ENCODE data around the gene DIP2C. TPM values are rescaled to one million over a fixed set of nuclear protein-coding genes. Genes with fewer than 3 reads are reported as not detected.
"Not testable (repeated sequence)": the region's sequence is repeated elsewhere in the genome, so short reads cannot be mapped to it uniquely, and the experiment has no call there.

The DIP2C gene
- total RNA-seq, 1 donor from 2014 or later, result 2.5 TPM

- intact Hi-C loops (cut with micrococcal nuclease), result no loop called here
These were observed 268.3 kb downstream of the DIP2C start for GRCh38 chr10:421170-421569.

DNA sequence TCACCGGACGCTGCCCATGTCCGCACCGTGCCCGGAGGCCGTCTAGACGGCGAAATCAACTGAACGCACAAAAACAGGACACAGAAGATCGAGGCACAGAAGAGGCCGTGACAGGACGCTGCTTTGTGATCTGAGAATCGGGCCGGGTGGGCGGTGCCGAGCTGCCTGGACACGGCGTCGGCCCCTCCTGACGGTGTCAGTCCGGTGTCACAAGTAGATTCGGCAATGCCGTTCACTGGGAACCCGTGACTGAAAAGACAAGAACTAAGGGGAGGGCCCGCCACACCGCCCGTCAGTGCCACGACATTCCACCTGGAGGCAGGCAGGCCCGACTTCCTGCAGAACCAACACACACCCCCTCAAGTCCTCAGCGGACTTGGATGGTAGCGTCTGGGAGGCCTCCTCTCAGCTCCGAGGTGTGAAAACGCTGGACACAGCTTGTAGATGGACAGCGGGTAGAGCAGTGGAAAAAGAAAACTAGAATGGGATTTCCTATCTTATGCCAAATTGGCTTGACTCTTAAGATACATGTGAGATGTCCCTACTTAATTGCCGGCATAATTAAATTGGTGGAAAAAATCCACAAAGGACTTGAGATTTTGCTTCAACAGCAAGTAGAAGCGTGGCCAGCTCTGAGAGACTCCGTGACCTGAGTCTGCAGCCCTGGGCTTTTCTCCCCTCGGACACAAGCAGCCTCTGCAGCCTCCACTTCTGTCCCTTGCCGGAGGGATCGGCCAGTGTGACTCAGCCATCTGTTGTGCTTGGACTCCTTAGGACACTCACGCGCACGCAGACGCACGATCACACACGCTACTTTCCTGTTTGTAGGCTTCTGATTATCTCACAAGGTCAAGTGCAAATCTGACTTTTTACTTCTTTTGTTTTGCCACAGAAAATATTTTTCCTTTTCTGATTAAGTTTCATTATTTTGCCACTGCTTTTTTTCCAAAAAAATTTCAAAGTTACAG lies 269.0 kb downstream of the DIP2C start:
- intact Hi-C loops (cut with micrococcal nuclease), result no loop called here

- intact Hi-C loops (cut with micrococcal nuclease), result no loop called here
These were observed 270.6 kb downstream of the DIP2C start for GRCh38 chr10:418894-419293.

DNA sequence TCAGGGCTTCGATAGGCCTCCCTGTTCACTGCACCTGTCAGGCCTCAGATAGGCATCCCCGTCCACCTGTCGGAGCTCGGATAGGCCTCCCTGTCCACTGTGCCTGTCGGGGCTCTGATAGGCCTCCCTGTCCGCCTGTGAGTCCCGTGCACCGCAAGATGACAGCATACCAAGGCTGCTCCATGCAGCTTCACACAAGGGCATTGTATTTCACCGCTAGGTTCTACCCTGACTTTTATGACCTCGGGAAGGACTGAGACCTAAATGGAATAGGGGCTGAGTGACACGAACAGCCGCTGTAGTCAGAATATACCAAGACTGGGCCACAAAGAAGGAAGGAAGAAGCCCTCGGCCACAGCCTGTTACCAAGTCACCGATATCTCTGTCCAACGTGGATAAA lies 271.2 kb downstream of the DIP2C start:
- intact Hi-C loops (cut with micrococcal nuclease), result no loop called here

DNA sequence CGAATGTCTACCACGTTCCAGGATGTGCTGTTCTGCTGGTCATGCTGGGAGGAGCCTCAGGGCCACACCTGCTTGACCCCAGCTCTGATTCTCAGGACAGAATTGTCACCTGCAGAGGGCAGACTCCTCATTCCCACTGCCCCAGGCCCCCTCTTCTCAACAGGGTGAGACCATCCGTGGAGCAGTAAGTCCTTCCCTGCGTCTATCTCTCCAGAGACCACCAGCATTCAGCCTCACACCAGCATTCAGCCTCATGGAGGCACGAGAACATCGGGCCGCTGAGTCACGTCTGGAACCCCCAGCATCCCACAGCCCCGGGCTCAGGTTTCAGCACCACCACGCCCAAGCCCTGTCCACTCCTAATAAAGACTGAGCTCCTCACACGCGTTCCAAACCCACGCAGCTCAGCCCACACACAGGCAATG lies 273.4 kb downstream of the DIP2C start:
- intact Hi-C loops (cut with micrococcal nuclease), result no loop called here

GRCh38 chr10:413662-414071 lies 275.8 kb downstream of the DIP2C start:
- intact Hi-C loops (cut with micrococcal nuclease), result no loop called here

- intact Hi-C loops (cut with micrococcal nuclease), result no loop called here
These were observed 277.4 kb downstream of the DIP2C start for GRCh38 chr10:412109-412508.

DNA sequence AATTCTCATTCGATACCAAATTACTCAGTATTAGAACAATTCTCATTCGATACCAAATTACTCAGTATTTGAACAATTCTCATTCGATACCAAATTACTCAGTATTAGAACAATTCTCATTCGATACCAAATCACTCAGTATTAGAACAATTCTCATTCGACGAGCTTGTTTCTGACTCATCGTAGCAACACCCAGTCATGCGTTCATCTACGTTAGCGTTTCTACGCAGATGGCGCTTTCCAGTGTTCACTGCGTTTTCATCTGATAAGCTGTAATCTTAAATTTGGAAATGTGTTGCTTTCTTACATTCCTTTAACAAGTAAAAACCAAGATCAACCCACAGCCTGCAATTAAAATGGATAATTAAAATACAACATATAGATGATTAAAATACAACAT lies 277.9 kb downstream of the DIP2C start:
- intact Hi-C loops (cut with micrococcal nuclease), result no loop called here

- intact Hi-C loops (cut with micrococcal nuclease), result no loop called here
These were observed 279.9 kb downstream of the DIP2C start for GRCh38 chr10:409408-410040.

DNA sequence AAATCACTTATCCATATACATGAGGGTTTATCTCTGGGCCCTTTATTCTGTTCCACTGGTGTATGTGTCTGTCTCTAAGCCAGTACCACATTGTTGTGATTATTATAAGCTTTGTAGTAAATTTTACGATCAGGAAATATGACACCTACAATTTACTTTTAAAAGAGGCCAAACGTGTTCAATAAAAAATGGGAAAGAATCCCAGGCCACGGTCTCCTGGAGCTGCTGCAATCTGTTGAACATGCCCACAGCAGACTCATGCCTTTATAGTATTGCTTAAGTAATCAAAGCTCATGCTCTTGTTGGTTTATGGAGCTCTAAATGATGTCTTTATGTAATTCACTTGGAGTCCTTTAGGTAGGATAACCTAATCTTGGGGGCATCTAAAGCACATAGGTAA lies 281.2 kb downstream of the DIP2C start:
- intact Hi-C loops (cut with micrococcal nuclease), result no loop called here

DNA sequence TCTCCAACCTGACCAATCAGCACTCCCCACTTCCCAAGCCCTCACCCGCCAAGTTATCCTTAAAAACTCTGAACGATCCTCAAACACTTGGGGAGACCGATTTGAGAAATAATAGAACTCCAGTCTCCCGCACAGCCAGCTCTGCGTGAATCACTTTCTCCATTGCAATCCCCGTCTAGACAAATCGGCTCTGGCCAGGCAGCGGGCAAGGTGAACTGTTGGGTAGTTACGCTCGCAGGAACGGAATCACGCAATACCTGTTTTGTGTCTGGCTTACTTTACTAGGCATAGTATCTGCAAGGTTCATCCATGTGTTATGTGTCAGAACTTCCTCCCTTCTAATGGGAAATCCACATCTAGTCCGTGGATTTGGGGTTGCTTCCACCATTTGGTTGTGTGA lies 282.5 kb downstream of the DIP2C start:
- intact Hi-C loops (cut with micrococcal nuclease), result no loop called here

- intact Hi-C loops (cut with micrococcal nuclease), result no loop called here
These were observed 283.8 kb downstream of the DIP2C start for GRCh38 chr10:405648-406047.

DNA sequence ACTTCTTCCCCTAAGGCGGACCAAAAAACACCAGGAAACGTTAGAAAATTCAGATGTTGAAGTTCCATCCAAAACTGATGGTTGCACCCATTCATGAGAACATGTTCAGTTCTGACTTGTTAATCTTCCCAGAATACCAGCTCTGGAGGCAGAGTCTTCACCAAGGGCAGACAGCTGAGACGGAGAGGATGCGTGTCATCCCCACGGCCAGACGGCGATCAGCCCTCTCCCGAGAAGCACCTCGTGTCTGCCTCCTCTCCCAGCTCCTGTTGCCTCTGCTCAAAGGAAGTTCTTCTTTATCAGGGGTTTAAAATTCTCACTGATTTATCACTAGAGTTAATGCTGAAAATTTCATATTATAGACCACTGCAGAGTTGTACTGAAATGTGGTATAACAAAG lies 284.5 kb downstream of the DIP2C start:
- intact Hi-C loops (cut with micrococcal nuclease), result no loop called here

GRCh38 chr10:404346-404745 lies 285.1 kb downstream of the DIP2C start:
- intact Hi-C loops (cut with micrococcal nuclease), result no loop called here

DNA sequence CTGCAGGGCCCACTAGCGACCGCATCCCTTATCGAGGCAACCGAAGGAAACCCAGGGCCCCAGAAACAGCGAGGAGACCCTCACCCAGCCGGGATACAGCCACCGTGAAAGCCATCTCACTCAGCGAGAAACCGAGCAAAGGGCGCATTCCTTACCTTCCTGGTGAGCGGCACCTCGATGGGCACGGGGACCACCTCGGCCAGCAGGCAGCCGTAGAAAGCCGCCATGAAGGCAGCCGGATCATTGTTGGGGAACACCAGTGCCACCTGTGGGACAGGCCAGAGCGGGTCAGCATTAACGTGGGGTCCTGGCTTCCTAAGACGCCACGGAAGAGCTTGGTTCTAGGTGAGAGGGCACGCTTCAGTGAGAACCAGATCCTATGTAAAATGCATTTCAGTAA lies 290.5 kb downstream of the DIP2C start:
- intact Hi-C loops (cut with micrococcal nuclease), result no loop called here

DNA sequence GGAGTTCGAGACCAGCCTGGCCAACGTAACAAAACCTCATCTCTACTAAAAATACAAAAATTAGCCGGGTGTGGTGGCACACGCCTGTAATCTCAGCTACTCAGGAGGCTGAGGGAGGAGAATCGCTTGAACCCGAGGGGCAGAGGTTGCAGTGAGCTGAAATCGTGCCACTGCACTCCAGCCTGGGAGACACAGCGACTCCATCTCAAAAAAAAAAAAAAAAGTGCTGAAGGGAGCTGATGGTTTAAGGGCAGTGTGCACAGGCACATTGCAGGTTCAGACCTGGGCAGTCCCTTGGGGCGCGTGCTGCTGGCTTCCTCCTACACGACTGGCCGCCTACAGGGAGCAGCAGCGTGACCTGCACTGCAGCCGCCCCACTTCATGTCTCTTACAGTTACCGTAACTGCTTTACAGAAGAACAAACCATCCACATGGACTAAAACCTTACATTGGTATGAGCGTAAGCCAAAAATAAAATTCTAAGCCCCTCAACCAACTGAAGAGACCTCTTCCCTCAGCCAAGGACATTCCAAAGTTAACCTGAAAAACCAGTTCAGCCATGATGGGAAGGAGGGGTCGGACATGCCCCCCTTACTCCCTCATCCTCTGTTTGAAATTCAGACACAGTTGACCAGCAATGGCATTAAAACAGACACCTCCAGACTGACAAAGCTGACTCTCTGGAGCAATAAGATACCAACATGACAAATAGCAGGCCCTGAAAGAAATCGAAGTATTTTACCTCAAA lies 292.0 kb downstream of the DIP2C start:
- intact Hi-C loops (cut with micrococcal nuclease), result no loop called here

- intact Hi-C loops (cut with micrococcal nuclease), result no loop called here
These were observed 292.8 kb downstream of the DIP2C start for GRCh38 chr10:396535-397220.

DNA sequence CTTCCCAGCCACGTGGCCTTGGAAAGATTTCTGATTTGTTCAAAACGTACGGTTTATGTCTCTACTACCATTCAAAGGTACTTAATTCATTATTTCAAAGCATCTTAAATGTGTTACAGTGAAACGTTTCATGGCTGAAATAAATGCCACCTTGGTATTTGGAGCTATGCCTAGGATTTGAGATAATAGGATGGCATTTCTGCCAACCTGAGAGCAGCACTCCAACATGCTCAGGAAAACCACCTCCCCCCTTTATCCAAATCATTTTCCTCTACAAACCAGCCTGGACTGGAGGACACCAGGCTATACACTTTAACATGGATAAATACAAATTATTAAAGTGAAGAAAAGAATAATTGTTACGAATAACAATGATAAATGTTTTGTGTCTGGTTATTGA lies 293.4 kb downstream of the DIP2C start:
- intact Hi-C loops (cut with micrococcal nuclease), result no loop called here

DNA sequence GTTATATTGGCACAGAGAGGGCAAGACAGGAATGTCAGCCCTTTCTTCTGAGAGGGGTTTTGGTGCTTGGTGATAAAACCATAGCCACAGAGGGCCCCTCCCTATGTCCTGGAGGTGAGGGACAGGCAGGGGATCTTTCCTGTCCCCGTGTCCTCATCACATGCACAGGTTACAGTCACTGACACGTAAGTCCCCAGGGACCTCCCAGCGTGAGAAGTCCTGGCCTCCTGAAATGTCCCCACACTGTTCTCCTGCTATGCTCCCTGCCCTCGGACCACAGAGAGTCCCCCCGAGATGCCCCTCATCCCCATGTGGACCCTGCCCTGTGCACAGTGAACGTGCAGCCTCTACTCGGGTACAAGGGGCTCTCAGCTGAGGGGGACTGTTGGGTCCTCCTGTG lies 293.8 kb downstream of the DIP2C start:
- intact Hi-C loops (cut with micrococcal nuclease), result no loop called here

DNA sequence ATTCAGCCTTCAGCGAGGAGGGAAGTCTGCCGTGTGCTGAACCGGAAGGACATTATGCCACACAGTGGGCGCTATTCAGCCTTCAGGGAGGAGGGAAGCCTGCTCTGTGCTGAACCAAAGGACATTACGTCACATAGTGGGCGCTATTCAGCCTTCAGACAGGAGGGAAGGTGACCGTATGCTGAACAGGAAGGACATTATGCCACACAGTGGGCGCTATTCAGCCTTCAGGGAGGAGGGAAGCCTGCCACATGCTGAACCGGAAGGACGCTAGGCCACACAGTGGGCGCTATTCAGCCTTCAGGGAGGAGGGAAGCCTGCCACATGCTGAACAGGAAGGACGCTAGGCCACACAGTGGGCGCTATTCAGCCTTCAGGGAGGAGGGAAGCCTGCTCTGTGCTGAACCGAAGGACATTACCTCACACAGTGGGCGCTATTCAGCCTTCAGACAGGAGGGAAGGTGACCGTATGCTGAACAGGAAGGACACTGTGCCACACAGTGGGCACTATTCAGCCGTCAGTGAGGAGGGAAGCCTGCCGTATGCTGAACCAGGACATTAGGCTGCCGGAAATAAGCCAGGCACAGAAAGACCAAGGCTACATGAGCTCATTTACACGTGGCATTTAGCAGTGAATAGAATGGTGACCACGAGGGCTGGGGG lies 294.9 kb downstream of the DIP2C start:
- intact Hi-C loops (cut with micrococcal nuclease), result not testable (repeated sequence)
